GM12864 (cell line): ENCODE measurements around the gene LEPR.
"Not testable (repeated sequence)": the region's sequence is repeated elsewhere in the genome, so short reads cannot be mapped to it uniquely, and the experiment has no call there.

ENCODE experiments used
- DNase-seq: peaks from one replicate; pipeline ENCODE4 v3.0.0-alpha.2; 2011; ENCODE audit warnings: low read depth
- H3K4me3 ChIP-seq: 2 replicates; pipeline ENCODE4 v1.5.1; 2011; ENCODE audit warnings: mild to moderate bottlenecking, low read depth, low read length, control low read depth
- CTCF ChIP-seq: IDR thresholded peaks from 2 replicates; pipeline ENCODE4 v1.5.1; 2011; ENCODE audit warnings: low read depth, mild to moderate bottlenecking, moderate library complexity, low read length, control low read depth, inconsistent platforms; ENCODE audit errors: missing control alignments

The LEPR gene

GRCh38 chr1:65443647-65444046 is 23.2 kb downstream of the LEPR start:
- no peak for TF ChIP-seq CTCF
- no peak for DNase-seq
- no peak overlapping the region for H3K4me3 ChIP-seq

- no peak overlapping the region for H3K4me3 ChIP-seq
- no peak for DNase-seq
- TF ChIP-seq CTCF = no peak
Observed at GRCh38 chr1:65444128-65444640, 23.7 kb downstream of the LEPR start.

DNA sequence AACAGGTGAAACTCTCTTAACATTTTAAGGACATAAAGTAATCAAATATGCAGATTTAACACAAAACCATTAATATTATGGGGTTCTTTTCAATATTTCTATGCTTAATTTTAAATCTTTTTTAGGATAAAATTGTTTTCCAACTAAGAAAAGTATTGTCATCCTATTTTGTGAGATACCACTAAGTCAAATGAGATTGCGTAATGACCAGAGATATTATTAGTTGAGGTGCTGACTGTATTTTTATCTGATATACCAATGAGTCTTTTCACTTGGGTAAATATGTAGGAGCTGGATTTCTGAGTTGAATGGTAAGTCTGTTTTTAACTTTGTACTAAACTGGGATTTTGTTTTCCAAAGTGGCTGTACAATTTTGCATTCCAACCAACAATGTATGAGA is 25.4 kb downstream of the LEPR start:
- DNase-seq = no peak
- H3K4me3 ChIP-seq = no peak overlapping the region
- no peak for TF ChIP-seq CTCF

DNA sequence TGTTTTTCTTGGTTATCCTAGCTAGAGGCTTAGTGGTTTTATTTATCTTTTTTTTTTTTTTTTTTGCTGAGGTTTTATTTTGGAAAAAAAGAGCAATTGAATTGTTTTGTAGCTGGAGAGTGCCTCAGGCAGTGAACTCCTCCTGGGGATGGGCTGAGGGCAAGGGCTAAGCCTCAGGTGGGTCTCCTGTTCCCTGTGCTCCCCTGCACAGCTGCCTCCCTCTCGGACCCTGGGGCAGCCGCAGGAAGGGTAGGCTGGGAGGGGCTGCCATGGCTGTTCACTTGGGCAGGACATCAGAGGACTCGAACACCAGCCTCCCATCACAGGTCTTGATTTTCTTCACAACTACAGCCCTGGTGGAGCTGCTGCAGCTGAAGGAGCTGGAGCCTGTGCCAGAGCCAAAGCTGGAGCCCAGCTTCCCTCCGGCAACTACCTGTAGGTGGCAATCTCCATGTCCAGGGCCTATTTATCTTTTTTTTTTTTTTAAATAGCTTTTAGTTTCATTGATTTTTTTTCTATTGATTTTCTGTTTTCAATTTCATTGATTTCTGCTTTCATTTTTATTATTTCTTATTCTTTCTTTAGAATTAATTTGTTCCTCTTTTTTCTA is 28.9 kb downstream of the LEPR start:
- DNase-seq = no peak
- no peak for TF ChIP-seq CTCF
- no peak overlapping the region for H3K4me3 ChIP-seq

- DNase-seq, H3K4me3 ChIP-seq: not testable (repeated sequence)
Observed at GRCh38 chr1:65455678-65456077, 35.2 kb downstream of the LEPR start.

DNA sequence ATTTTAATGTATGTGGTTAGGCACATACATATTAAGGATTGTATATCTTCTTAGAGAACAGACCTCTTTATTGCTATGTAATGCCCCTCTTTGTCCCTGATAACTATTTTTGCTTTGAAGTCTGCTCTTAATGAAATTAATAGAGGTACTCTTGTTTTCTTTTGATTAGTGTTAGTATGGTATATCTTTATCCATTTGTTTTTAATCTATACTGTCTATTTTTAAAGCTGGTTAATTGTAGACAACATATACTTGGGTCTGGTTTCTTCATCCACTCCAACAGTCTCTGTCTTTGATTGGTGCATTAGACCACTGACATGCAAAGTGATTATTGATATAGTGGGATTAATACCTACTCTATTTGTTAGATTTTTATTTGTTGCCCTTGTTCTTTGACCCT is 36.0 kb downstream of the LEPR start:
- DNase-seq = no peak
- no peak for TF ChIP-seq CTCF
- no peak overlapping the region for H3K4me3 ChIP-seq

DNA sequence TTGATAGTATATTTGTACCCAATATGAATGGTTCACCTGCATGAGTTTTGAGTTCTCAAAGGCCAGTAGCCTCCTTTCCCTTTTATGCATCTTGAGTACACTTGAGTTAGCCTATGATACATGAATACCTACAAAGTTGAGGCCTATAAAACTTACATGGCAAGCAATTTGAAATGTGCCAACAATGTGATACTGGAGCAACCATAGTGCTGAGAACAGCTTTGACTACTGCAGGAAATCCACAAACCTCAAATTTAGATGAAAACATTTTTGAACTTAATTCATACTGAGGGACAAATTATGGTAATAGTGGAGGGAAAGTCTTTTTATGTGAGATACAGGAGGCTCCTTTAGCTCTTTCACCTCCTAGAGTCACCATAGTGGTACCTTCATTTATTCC is 37.4 kb downstream of the LEPR start:
- H3K4me3 ChIP-seq = no peak overlapping the region
- DNase-seq = no peak
- TF ChIP-seq CTCF = no peak
